GM12878 (cell line): ENCODE measurements around the gene ELK4. TPM values are rescaled to one million over a fixed set of nuclear protein-coding genes. Genes with fewer than 3 reads are reported as not detected.

Source experiments
- ATAC-seq: fragments of 200-7000 bp; cut with Tn5 transposase; 3 replicates; pipeline ENCODE4 v1.9.1; 2020; ENCODE audit warnings: mild to moderate bottlenecking, moderate library complexity
- BruUV-seq: library from RNA; stranded (reverse); fragments of 400-500 nt; replicated peaks from 2 replicates; lab custom pipeline; 2021; lab: Mats Ljungman, UMichigan
- CTCF ChIA-PET: fragments of 300-600 bp; sonication (Branson Sonifier 250); formaldehyde crosslinking; extraction: SDS; loops from one replicate; lab custom pipeline; 2021; ENCODE audit warnings: inconsistent platforms; lab: Yijun Ruan, JAX
- POLR2A ChIA-PET: fragments of 350-600 bp; formaldehyde crosslinking; extraction: SDS; loops from one replicate; lab custom pipeline; 2021; ENCODE audit warnings: inconsistent platforms; lab: Charles Lee
- RAD21 ChIA-PET: fragments of 300-600 bp; sonication (Branson Sonifier 250); formaldehyde crosslinking; loops from one replicate; lab custom pipeline; 2023; ENCODE audit warnings: antibody characterized with exemption; ENCODE audit not compliant: unreplicated experiment; lab: Charles Lee
- SMC1A ChIA-PET: fragments of 300-600 bp; sonication (Branson Sonifier 250); formaldehyde crosslinking; loops from one replicate; lab custom pipeline; 2023; ENCODE audit not compliant: unreplicated experiment, uncharacterized antibody; lab: Charles Lee
- DNase-seq: peaks from one replicate; pipeline ENCODE4 v3.0.0-alpha.2; 2011; ENCODE audit warnings: low read depth, low spot score
- FAIRE-seq: peaks from 3 replicates; lab custom pipeline; 2011; peaks lifted over from hg19 to GRCh38; lab: Jason Lieb, UNC
- H2AFZ ChIP-seq: 2 replicates; pipeline ENCODE4 v1.6.0; 2011; ENCODE audit warnings: low read depth, low read length, control low read depth; ENCODE audit not compliant: control insufficient read depth
- H3K27ac ChIP-seq: 2 replicates; pipeline ENCODE4 v1.5.1; 2011; ENCODE audit warnings: control low read depth; ENCODE audit not compliant: control insufficient read depth, insufficient read depth
- H3K27me3 ChIP-seq, 2 experiments: replicated peaks in 1 of 2; 2 replicates each; pipeline versions ENCODE4 v1.6.0 to v1.6.1; 2011; ENCODE audit warnings: low read length in 1 of 2; ENCODE audit not compliant: control insufficient read depth in 2 of 2, insufficient read depth in 2 of 2
- H3K36me3 ChIP-seq, 2 experiments: 2 replicates each; pipeline ENCODE4 v1.5.1; 2011; ENCODE audit warnings: low read length in 1 of 2; ENCODE audit not compliant: control insufficient read depth in 2 of 2, insufficient read depth in 2 of 2
- H3K4me1 ChIP-seq: 2 replicates; pipeline ENCODE4 v1.6.1; 2011; ENCODE audit warnings: mild to moderate bottlenecking, low read length, moderate library complexity, mixed read lengths; ENCODE audit not compliant: control insufficient read depth, insufficient read depth
- H3K4me2 ChIP-seq: 2 replicates; pipeline ENCODE4 v1.6.0; 2011; ENCODE audit warnings: control low read depth; ENCODE audit not compliant: control insufficient read depth, insufficient read depth
- H3K4me3 ChIP-seq: fragments of 200-600 bp; sonication (generic); 2 replicates; pipeline ENCODE4 v1.5.1; 2016
- H3K79me2 ChIP-seq: 2 replicates; pipeline ENCODE4 v1.6.0; 2011; ENCODE audit warnings: low read length; ENCODE audit not compliant: control insufficient read depth, insufficient read depth
- H3K9ac ChIP-seq: 2 replicates; pipeline ENCODE4 v1.8.0; 2011; ENCODE audit warnings: low read length, control low read depth, mixed read lengths; ENCODE audit not compliant: control insufficient read depth, insufficient read depth
- H3K9me3 ChIP-seq: replicated peaks from 3 replicates; pipeline ENCODE4 v1.5.1; 2011; ENCODE audit warnings: mild to moderate bottlenecking, low read length; ENCODE audit not compliant: control insufficient read depth, insufficient read depth
- H4K20me1 ChIP-seq: 2 replicates; pipeline ENCODE4 v1.6.0; 2011; ENCODE audit not compliant: control insufficient read depth, insufficient read depth
- CEBPB ChIP-seq, 2 experiments: fragments of 150-350 bp in 1 of 2; IDR thresholded peaks; 2 replicates each; pipeline ENCODE4 v1.6.1; 2012 to 2014; ENCODE audit warnings: low read depth in 2 of 2, low read length in 2 of 2, borderline replicate concordance in 1 of 2, inconsistent platforms in 1 of 2
- ESRRA ChIP-seq: IDR thresholded peaks from 2 replicates; pipeline ENCODE4 v1.6.1; 2012; ENCODE audit warnings: mild to moderate bottlenecking, low read length, improper control_type of control experiment
- HCFC1 ChIP-seq: fragments of 150-350 bp; IDR thresholded peaks from 2 replicates; pipeline ENCODE4 v1.6.1; 2014; ENCODE audit warnings: low read length
- KDM1A ChIP-seq: fragments of 200-600 bp; sonication (generic); IDR thresholded peaks from 2 replicates; pipeline ENCODE4 v1.6.1; 2016; ENCODE audit warnings: borderline replicate concordance
- KLF5 ChIP-seq: fragments of 450-650 bp; IDR thresholded peaks from 2 replicates; pipeline ENCODE4 v1.6.1; 2014; ENCODE audit warnings: mild to moderate bottlenecking; ENCODE audit not compliant: partially characterized antibody
- NBN ChIP-seq: fragments of 450-650 bp; IDR thresholded peaks from 2 replicates; pipeline ENCODE4 v1.6.1; 2016
- PML ChIP-seq: IDR thresholded peaks from 2 replicates; pipeline ENCODE4 v1.6.1; 2012; ENCODE audit warnings: low read length, inconsistent platforms
- RCOR1 ChIP-seq: conservative IDR thresholded peaks from 2 replicates; pipeline ENCODE4 v1.6.1; 2012; ENCODE audit warnings: low read depth, low read length, improper control_type of control experiment
- ZNF274 ChIP-seq: IDR thresholded peaks from one replicate; pipeline ENCODE4 v1.8.0; 2011; ENCODE audit not compliant: insufficient read length, insufficient read depth
- ZNF384 ChIP-seq: IDR thresholded peaks from 2 replicates; pipeline ENCODE4 v1.6.1; 2012; ENCODE audit warnings: low read depth, mild to moderate bottlenecking, low read length, improper control_type of control experiment, borderline replicate concordance
- ZSCAN29 ChIP-seq: fragments of 450-650 bp; IDR thresholded peaks from 2 replicates; pipeline ENCODE4 v1.6.1; 2017; ENCODE audit warnings: mild to moderate bottlenecking, moderate library complexity
- WGBS: methylation state at CpG from one replicate; pipeline ENCODE4 v1.1.6; 2016; ENCODE audit warnings: low lambda C conversion rate; ENCODE audit not compliant: insufficient replicate concordance, insufficient coverage; ENCODE audit errors: missing lambda C conversion rate; 5-methylcytosine and 5-hydroxymethylcytosine counted together
- in situ Hi-C: fragments of 300-500 bp; cut with MboI; formaldehyde crosslinking; loops from 9 replicates; pipeline ENCODE4 v1.14.3; 2018; ENCODE audit warnings: mixed read lengths
- intact Hi-C: fragments of 100-400 bp; cut with micrococcal nuclease; formaldehyde crosslinking; loops from one replicate; pipeline ENCODE4 v1.14.2; 2022; ENCODE audit not compliant: unreplicated experiment
- polyA plus RNA-seq, 11 experiments: library from polyadenylated mRNA; depleted of rRNA in 4 of 11; unstranded in 6 of 11; stranded (reverse) in 5 of 11; fragments of >200 nt; fragmentation: Nextera tagmentation in 4 of 11; fragmentation: Illumina TruSeq in 1 of 11; extraction: Ambion mirVana in 4 of 11; extraction: Trizol in 1 of 11; gene quantifications; 1 replicate in 1 of 11; 2 replicates in 10 of 11; pipeline versions ENCODE4 v1.2.1 to v1.2.3, GENCODE V29; 2011 to 2016; ENCODE audit warnings: inconsistent platforms in 2 of 11, missing spikeins in 2 of 11, low read depth in 1 of 11
- total RNA-seq, 4 experiments: library from RNA; depleted of rRNA in 3 of 4; stranded (reverse); fragments of >200 nt in 3 of 4; fragmentation: Illumina TruSeq in 1 of 4; extraction: Trizol in 1 of 4; gene quantifications; 2 replicates each; pipeline versions ENCODE4 v1.2.1 to v1.2.3, GENCODE V29; 2013 to 2021
- TF ChIP-seq, protein P1 (sequence below): IDR thresholded peaks from 2 replicates; pipeline ENCODE4 v1.6.1; 2011; ENCODE audit warnings: borderline replicate concordance, low read depth, mild to moderate bottlenecking, moderate library complexity, mixed read lengths, low read length; ENCODE audit not compliant: insufficient read depth; ENCODE audit errors: extremely low read length
- TF ChIP-seq, protein P2 (sequence below): fragments of 450-650 bp; IDR thresholded peaks from 2 replicates; pipeline ENCODE4 v1.6.1; 2016; ENCODE audit warnings: mild to moderate bottlenecking

The ELK4 gene
- total and polyA plus RNA-seq, 10 of the 15 experiments (the other 5 are each of a cell fraction or from before 2014, with no cell fraction given) = 5.2 to 71.5 (median 18.5) TPM

DNA sequence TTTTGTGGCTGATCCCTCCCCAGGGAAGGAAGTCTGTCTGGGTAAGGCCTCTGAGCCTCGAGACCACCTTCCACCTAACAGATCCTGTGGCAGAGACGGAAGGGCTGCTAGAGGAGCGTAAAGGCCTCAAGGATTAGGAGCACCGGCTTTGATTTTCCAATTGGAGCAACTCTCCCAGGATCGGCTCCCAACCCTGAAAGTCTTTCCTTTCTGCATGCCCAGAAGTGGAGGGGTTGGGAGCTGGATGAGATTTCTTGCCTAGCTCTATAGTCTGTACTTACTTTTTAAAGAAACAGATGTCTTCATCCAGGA lies 41.4 kb downstream of the ELK4 start:
- Histone ChIP-seq H3K79me2 (peaks cover 7% of the 10 kb centered on the region), H3K4me3 (no peak overlapping the region), H3K27me3 (no peaks in the 10 kb centered on the region), H3K9me3 (no peaks in the 10 kb centered on the region), H4K20me1 (no peaks in the 10 kb centered on the region), H3K9ac (no peak overlapping the region), H3K4me1 (peaks cover 26% of the 10 kb centered on the region), H3K27ac (no peak overlapping the region), H3K4me2 (no peak overlapping the region), H3K36me3 (no peaks in the 10 kb centered on the region), H2AFZ (no peak overlapping the region)
- ChIA-PET SMC1A (interaction anchor here (1.0 to 11.9 kb wide), 14 partner anchors 11 to 330 kb away, joined by 3 to 415 read pairs (median 8); partner anchors contain the start of gene ELK4), RAD21 (interaction anchor here (0.8 to 11.8 kb wide), 11 partner anchors 11 to 386 kb away, joined by 3 to 452 read pairs (median 14); partner anchors contain the start of gene ELK4), POLR2A (interaction anchor here (4.2 to 6.5 kb wide), 2 partner anchors 42 to 68 kb away, joined by 37 to 67 read pairs; partner anchors contain the start of gene ELK4), CTCF (interaction anchor here (1.2 to 12.3 kb wide), 12 partner anchors 13 to 121 kb away, joined by 3 to 575 read pairs (median 36); partner anchors contain the start of gene ELK4)
- in situ Hi-C loops = loop anchor here (5.0 kb wide), 1 partner anchor 67 kb away; no protein-coding TSS in a partner anchor
- TF ChIP-seq ZSCAN29 (no peak), ZNF384 (no peak), CEBPB (IDR thresholded peaks at IDR 0.05; ENCODE audit: borderline replicate concordance in 1 of 2, low read depth in 2 of 2, low read length in 2 of 2) (no peak), HCFC1 (no peak), KLF5 (no peak), PML (no peak), KDM1A (no peak), NBN (no peak), ZNF274 (no peak), RCOR1 (no peak), ESRRA (no peak)
- TF ChIP-seq, protein P1, sequence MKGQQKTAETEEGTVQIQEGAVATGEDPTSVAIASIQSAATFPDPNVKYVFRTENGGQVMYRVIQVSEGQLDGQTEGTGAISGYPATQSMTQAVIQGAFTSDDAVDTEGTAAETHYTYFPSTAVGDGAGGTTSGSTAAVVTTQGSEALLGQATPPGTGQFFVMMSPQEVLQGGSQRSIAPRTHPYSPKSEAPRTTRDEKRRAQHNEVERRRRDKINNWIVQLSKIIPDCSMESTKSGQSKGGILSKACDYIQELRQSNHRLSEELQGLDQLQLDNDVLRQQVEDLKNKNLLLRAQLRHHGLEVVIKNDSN = no peak
- TF ChIP-seq, protein P2, sequence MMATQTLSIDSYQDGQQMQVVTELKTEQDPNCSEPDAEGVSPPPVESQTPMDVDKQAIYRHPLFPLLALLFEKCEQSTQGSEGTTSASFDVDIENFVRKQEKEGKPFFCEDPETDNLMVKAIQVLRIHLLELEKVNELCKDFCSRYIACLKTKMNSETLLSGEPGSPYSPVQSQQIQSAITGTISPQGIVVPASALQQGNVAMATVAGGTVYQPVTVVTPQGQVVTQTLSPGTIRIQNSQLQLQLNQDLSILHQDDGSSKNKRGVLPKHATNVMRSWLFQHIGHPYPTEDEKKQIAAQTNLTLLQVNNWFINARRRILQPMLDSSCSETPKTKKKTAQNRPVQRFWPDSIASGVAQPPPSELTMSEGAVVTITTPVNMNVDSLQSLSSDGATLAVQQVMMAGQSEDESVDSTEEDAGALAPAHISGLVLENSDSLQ = no peak
- FAIRE-seq (no peak), ATAC-seq (no peak), DNase-seq (no peak)
- no TSS peak for BruUV-seq
- WGBS = 77% methylated on average over 5 of the region's 5 CpGs
- intact Hi-C loops = loop anchor here (5.0 kb wide), 2 partner anchors 63 to 387 kb away; no protein-coding TSS in a partner anchor
